AG04450 (cell line): ENCODE data around the gene TGM3. TPM values are rescaled to one million over a fixed set of nuclear protein-coding genes. Genes with fewer than 3 reads are reported as not detected.

Source experiments
- CTCF ChIA-PET: fragments of 300-600, 350-600 bp; formaldehyde crosslinking; extraction: SDS; loops from one replicate; lab custom pipeline; 2022; ENCODE audit warnings: antibody characterized with exemption, inconsistent platforms; lab: Charles Lee
- POLR2A ChIA-PET: fragments of 350-600 bp; formaldehyde crosslinking; extraction: SDS; loops from one replicate; lab custom pipeline; 2021; ENCODE audit warnings: antibody characterized with exemption, inconsistent platforms; lab: Yijun Ruan, JAX
- DNase-seq: peaks from one replicate; pipeline ENCODE4 v3.0.0-alpha.2; 2011; ENCODE audit warnings: low read depth, low spot score
- H3K27ac ChIP-seq: one replicate; pipeline ENCODE4 v1.5.1; 2012; ENCODE audit warnings: low read depth, low read length, control low read depth
- H3K27me3 ChIP-seq: one replicate; pipeline ENCODE4 v1.6.0; 2012; ENCODE audit warnings: low read length; ENCODE audit not compliant: control insufficient read depth, insufficient read depth
- H3K4me3 ChIP-seq: 2 replicates; pipeline ENCODE4 v1.5.1; 2011; ENCODE audit warnings: mild to moderate bottlenecking, low read depth, low read length, control low read depth
- H3K9me3 ChIP-seq: 2 replicates; pipeline ENCODE4 v1.5.1; 2012; ENCODE audit warnings: low read length; ENCODE audit not compliant: control insufficient read depth, insufficient read depth
- CTCF ChIP-seq: IDR thresholded peaks from 2 replicates; pipeline ENCODE4 v1.5.1; 2011; ENCODE audit warnings: low read depth, low read length, control low read depth, inconsistent platforms
- polyA plus RNA-seq: library from polyadenylated mRNA; depleted of rRNA; stranded (reverse); fragments of >200 nt; gene quantifications from 2 replicates; pipeline ENCODE4 v1.2.3, GENCODE V29; 2011

The TGM3 gene
- polyA plus RNA-seq, 1 experiment: not detected

- POLR2A ChIA-PET: no interaction called here
- CTCF ChIA-PET: no interaction called here
- H3K9me3 ChIP-seq: no peaks in the 10 kb centered on the region
- no peaks in the 10 kb centered on the region for H3K27me3 ChIP-seq
- no peak overlapping the region for H3K4me3 ChIP-seq
- no peak for TF ChIP-seq CTCF
- no peak for DNase-seq
- no peak overlapping the region for H3K27ac ChIP-seq
Measured at GRCh38 chr20:2364044-2364443, 68.2 kb downstream of the TGM3 start.

GRCh38 chr20:2365091-2365490 is 69.3 kb downstream of the TGM3 start:
- no peak overlapping the region for H3K27ac ChIP-seq

GRCh38 chr20:2365666-2366065 is 69.9 kb downstream of the TGM3 start:
- ChIA-PET POLR2A (no interaction called here), CTCF (no interaction called here)
- TF ChIP-seq CTCF: no peak
- Histone ChIP-seq H3K27ac (no peak overlapping the region), H3K27me3 (peaks cover 2% of the 10 kb centered on the region), H3K4me3 (no peak overlapping the region), H3K9me3 (no peaks in the 10 kb centered on the region)
- no peak for DNase-seq

More at GRCh38 chr20:2365091-2365490, 69.3 kb downstream of the TGM3 start:
- POLR2A ChIA-PET: no interaction called here
- no peak for TF ChIP-seq CTCF
- H3K4me3 ChIP-seq: no peak overlapping the region
- CTCF ChIA-PET: no interaction called here
- H3K9me3 ChIP-seq: no peaks in the 10 kb centered on the region
- peaks cover 2% of the 10 kb centered on the region for H3K27me3 ChIP-seq
- no peak for DNase-seq

GRCh38 chr20:2368621-2369020 is 72.8 kb downstream of the TGM3 start:
- ChIA-PET CTCF (no interaction called here), POLR2A (no interaction called here)
- DNase-seq: no peak
- Histone ChIP-seq H3K4me3 (no peak overlapping the region), H3K27me3 (peaks cover 6% of the 10 kb centered on the region), H3K9me3 (no peaks in the 10 kb centered on the region), H3K27ac (no peak overlapping the region)
- no peak for TF ChIP-seq CTCF

- H3K4me3 ChIP-seq: no peak overlapping the region
- peaks cover 6% of the 10 kb centered on the region for H3K27me3 ChIP-seq
- POLR2A ChIA-PET: no interaction called here
- DNase-seq: no peak
- no peak overlapping the region for H3K27ac ChIP-seq
- CTCF ChIA-PET: no interaction called here
- TF ChIP-seq CTCF: no peak
- H3K9me3 ChIP-seq: no peaks in the 10 kb centered on the region
Measured at GRCh38 chr20:2373098-2373497, 77.3 kb downstream of the TGM3 start.
